Progenitor cell of endocrine pancreas (in vitro differentiated cells): ENCODE data around the gene FMN2. TPM values are rescaled to one million over a fixed set of nuclear protein-coding genes. Genes with fewer than 3 reads are reported as not detected.
"Not testable (repeated sequence)": the region's sequence is repeated elsewhere in the genome, so short reads cannot be mapped to it uniquely, and the experiment has no call there.

Experiments
- DNase-seq: peaks from one replicate; pipeline ENCODE4 v3.0.0; 2021; ENCODE audit warnings: low spot score; ENCODE audit not compliant: unreplicated experiment
- H3K27ac Mint-ChIP-seq: 2 replicates; pipeline ENCODE4 v1.8.0; 2021; ENCODE audit warnings: mild to moderate bottlenecking, moderate library complexity, mixed read lengths
- H3K27me3 Mint-ChIP-seq: 2 replicates; pipeline ENCODE4 v1.8.0; 2021; ENCODE audit warnings: mixed read lengths
- H3K36me3 Mint-ChIP-seq: 2 replicates; pipeline ENCODE4 v1.8.0; 2022; ENCODE audit warnings: mixed read lengths; ENCODE audit not compliant: insufficient read depth
- H3K4me1 Mint-ChIP-seq: 2 replicates; pipeline ENCODE4 v1.8.0; 2021; ENCODE audit warnings: low read depth, mixed read lengths
- H3K4me3 Mint-ChIP-seq: 2 replicates; pipeline ENCODE4 v1.8.0; 2021; ENCODE audit warnings: low read depth, mild to moderate bottlenecking, moderate library complexity, mixed read lengths
- H3K9me3 Mint-ChIP-seq: 2 replicates; pipeline ENCODE4 v1.8.0; 2021; ENCODE audit warnings: low read depth, mixed read lengths
- total RNA-seq: library from RNA; stranded (reverse); gene quantifications from 2 replicates; pipeline ENCODE4 v1.2.1, GENCODE V29; 2021
- TF ChIP-seq, protein P1 (sequence below): fragments of 200-600 bp; sonication (generic); IDR thresholded peaks from one replicate; pipeline ENCODE4 v1.5.0; 2021; ENCODE audit warnings: antibody characterized with exemption, mild to moderate bottlenecking; ENCODE audit not compliant: unreplicated experiment

The FMN2 gene
- total RNA-seq, 1 donor from 2014 or later, result 3.2 TPM

DNA sequence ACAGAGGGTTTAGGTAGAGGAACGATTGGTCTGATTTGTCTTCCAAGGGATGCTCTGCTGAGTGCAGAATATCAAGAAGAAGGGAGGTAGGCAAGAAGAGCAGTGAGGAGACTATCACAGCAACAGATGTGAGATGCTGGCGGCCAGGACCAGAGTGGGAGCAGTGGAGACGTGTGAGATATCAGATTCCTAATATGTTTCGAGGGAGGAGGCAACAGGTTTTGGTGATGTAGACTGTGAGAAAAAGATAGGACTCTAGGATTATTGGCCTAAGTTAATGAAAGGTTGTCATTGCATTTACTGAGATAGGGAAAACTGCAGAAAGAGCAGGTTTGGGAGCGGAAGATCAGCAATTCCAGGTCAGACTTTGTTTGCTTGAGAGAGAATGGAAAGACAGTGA is 182.9 kb downstream of the FMN2 start:
- DNase-seq, result no peak
- Mint-ChIP-seq H3K4me3 (no peak overlapping the region), H3K9me3 (peaks cover 5% of the 10 kb centered on the region), H3K36me3 (no peaks in the 10 kb centered on the region), H3K4me1 (peaks cover 2% of the 10 kb centered on the region), H3K27me3 (peaks cover 16% of the 10 kb centered on the region), H3K27ac (no peak overlapping the region)
- TF ChIP-seq, protein P1, sequence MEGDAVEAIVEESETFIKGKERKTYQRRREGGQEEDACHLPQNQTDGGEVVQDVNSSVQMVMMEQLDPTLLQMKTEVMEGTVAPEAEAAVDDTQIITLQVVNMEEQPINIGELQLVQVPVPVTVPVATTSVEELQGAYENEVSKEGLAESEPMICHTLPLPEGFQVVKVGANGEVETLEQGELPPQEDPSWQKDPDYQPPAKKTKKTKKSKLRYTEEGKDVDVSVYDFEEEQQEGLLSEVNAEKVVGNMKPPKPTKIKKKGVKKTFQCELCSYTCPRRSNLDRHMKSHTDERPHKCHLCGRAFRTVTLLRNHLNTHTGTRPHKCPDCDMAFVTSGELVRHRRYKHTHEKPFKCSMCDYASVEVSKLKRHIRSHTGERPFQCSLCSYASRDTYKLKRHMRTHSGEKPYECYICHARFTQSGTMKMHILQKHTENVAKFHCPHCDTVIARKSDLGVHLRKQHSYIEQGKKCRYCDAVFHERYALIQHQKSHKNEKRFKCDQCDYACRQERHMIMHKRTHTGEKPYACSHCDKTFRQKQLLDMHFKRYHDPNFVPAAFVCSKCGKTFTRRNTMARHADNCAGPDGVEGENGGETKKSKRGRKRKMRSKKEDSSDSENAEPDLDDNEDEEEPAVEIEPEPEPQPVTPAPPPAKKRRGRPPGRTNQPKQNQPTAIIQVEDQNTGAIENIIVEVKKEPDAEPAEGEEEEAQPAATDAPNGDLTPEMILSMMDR, result no peak

GRCh38 chr1:240275219-240275618 is 183.5 kb downstream of the FMN2 start:
- not testable (repeated sequence) for H3K36me3 Mint-ChIP-seq, H3K4me3 Mint-ChIP-seq, H3K9me3 Mint-ChIP-seq, H3K4me1 Mint-ChIP-seq, DNase-seq, H3K27ac Mint-ChIP-seq
- peaks cover 16% of the 10 kb centered on the region for H3K27me3 Mint-ChIP-seq

- Mint-ChIP-seq H3K9me3 (peaks cover 3% of the 10 kb centered on the region), H3K4me3 (no peak overlapping the region), H3K27me3 (peaks cover 16% of the 10 kb centered on the region), H3K4me1 (peaks cover 10% of the 10 kb centered on the region), H3K36me3 (no peaks in the 10 kb centered on the region), H3K27ac (no peak overlapping the region)
- DNase-seq, result no peak
- TF ChIP-seq, protein P1, result no peak
Measured at GRCh38 chr1:240278082-240278481, 186.4 kb downstream of the FMN2 start.

DNA sequence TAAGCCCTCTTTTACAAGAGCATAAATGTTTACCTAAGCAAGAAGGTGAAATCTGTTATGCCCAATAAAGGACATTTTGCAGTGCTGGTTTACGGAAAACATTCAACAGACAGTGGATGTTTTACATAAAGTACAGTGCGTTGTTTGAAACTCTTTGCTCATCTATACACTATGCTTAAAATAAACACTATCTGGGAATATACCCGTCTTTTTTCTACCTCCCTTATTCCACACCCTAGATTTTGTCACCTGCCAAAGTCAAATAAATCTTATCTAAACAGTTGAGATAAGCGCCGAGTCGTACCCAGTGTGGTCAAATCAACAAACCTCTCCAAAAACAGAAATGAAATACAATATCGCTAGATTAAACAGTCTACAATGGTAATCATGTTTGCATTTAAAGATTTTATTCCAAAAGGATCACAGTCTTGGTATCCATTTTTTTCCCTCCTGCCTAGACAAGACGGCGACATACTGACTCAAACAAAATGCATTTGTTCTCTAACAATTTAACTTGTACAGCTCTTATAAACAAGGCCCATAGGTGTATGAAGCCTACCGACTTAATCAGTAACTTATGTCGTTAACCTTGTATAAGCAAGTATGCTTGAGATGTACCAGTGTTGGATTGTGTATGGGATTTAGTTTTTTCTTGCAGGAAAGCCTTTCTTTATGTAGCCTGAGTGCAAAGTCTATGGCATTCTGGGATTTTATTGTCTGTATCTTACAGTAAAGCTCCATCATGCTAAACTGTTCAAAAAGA is 189.1 kb downstream of the FMN2 start:
- no peaks in the 10 kb centered on the region for H3K36me3 Mint-ChIP-seq
- peaks cover 10% of the 10 kb centered on the region for H3K4me1 Mint-ChIP-seq
- peak overlapping the region; percentile 6 for H3K4me3 Mint-ChIP-seq
- peaks cover under 1% of the 10 kb centered on the region for H3K9me3 Mint-ChIP-seq
- peaks cover 13% of the 10 kb centered on the region for H3K27me3 Mint-ChIP-seq
- peak overlapping the region; percentile 15 for H3K27ac Mint-ChIP-seq
- TF ChIP-seq, protein P1, result no peak
- DNase-seq, result no peak

DNA sequence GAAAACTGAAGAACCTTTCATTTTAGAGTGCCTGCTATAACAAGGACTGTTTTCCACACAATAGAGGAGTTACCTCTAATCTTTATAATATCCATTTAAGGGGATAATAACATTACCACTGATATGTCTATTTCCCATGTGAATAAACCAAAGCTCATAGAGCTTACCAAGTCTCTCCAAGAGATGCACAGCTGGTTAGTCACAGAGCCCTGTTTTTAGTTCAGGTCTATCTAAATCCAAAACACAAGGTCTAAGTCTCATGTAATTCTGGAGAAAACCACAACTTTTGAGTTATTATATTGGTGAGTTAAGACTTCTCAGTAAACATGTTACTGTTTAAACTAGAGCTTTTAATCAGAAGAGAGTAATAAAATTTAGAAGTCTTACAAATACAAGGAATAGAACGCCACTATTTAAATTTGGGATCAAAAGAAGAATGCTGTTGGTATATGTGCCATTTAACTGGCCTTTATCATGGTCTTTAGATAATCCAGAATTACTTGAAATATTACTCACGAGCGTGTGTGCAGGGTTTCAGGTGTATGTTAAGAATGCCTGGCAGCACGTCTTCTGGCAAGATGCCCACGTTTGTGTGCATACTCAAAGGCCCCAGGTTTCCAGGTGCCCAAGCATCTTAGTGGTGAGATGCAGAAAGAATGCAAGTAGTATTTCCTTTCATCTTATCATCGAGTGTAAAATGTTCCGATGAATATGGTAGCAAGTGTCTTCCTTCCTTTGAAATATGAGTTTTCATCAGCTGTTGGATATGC is 190.6 kb downstream of the FMN2 start:
- no peak overlapping the region for H3K27ac Mint-ChIP-seq
- TF ChIP-seq, protein P1, result no peak
- H3K4me1 Mint-ChIP-seq, result peaks cover 10% of the 10 kb centered on the region
- DNase-seq, result no peak
- no peak overlapping the region for H3K4me3 Mint-ChIP-seq
- H3K9me3 Mint-ChIP-seq, result no peaks in the 10 kb centered on the region
- no peaks in the 10 kb centered on the region for H3K36me3 Mint-ChIP-seq
- peaks cover 21% of the 10 kb centered on the region for H3K27me3 Mint-ChIP-seq
